Keratinocyte (primary cell): ENCODE measurements around the gene ARHGEF6. TPM values are rescaled to one million over a fixed set of nuclear protein-coding genes. Genes with fewer than 3 reads are reported as not detected.

Source experiments
- DNase-seq: peaks from one replicate; pipeline ENCODE4 v3.0.0-alpha.2; 2011; ENCODE audit warnings: low read depth, missing footprints, low spot score
- FAIRE-seq: peaks from 2 replicates; lab custom pipeline; 2011; peaks lifted over from hg19 to GRCh38; lab: Jason Lieb, UNC
- H2AFZ ChIP-seq: 2 replicates; pipeline ENCODE4 v1.6.0; 2012; ENCODE audit warnings: low read length, control low read depth, inconsistent platforms; ENCODE audit not compliant: control insufficient read depth
- H3K27ac ChIP-seq: 2 replicates; pipeline ENCODE4 v1.5.1; 2011; ENCODE audit warnings: low read length; ENCODE audit not compliant: control insufficient read depth, insufficient read depth
- H3K27me3 ChIP-seq: 3 replicates; pipeline ENCODE4 v1.6.0; 2011; ENCODE audit warnings: low read length; ENCODE audit not compliant: control insufficient read depth, insufficient read depth; ENCODE audit errors: extremely low read depth
- H3K36me3 ChIP-seq, 2 experiments: 2 replicates in 1 of 2; 3 replicates in 1 of 2; pipeline ENCODE4 v1.5.1; 2011; ENCODE audit warnings: low read length in 2 of 2, mild to moderate bottlenecking in 1 of 2; ENCODE audit not compliant: control insufficient read depth in 2 of 2, insufficient read depth in 2 of 2; ENCODE audit errors: extremely low read depth in 1 of 2
- H3K4me1 ChIP-seq: 3 replicates; pipeline ENCODE4 v1.5.1; 2011; ENCODE audit warnings: low read length; ENCODE audit not compliant: control insufficient read depth, insufficient read depth; ENCODE audit errors: extremely low read depth
- H3K4me2 ChIP-seq: 3 replicates; pipeline ENCODE4 v1.6.0; 2011; ENCODE audit warnings: low read depth, low read length; ENCODE audit not compliant: control insufficient read depth, insufficient read depth; ENCODE audit errors: extremely low read depth
- H3K4me3 ChIP-seq, 3 experiments: fragments of 200-600 bp in 1 of 3; sonication (generic) in 1 of 3; 2 replicates in 2 of 3; 3 replicates in 1 of 3; pipeline ENCODE4 v1.5.1; 2011 to 2016; ENCODE audit warnings: low read length in 3 of 3, mild to moderate bottlenecking in 3 of 3, control low read depth in 2 of 3, inconsistent platforms in 1 of 3, low read depth in 1 of 3, mixed read lengths in 1 of 3, mixed run types in 1 of 3, moderate library complexity in 1 of 3; ENCODE audit not compliant: control insufficient read depth in 2 of 3, insufficient read depth in 2 of 3; ENCODE audit errors: extremely low read depth in 1 of 3
- H3K79me2 ChIP-seq: 2 replicates; pipeline ENCODE4 v1.6.0; 2012; ENCODE audit warnings: low read length; ENCODE audit not compliant: control insufficient read depth, insufficient read depth
- H3K9ac ChIP-seq: 3 replicates; pipeline ENCODE4 v1.6.0; 2011; ENCODE audit warnings: low read length; ENCODE audit not compliant: control insufficient read depth, insufficient read depth; ENCODE audit errors: extremely low read depth
- H3K9me1 ChIP-seq: 3 replicates; pipeline ENCODE4 v1.6.0; 2011; ENCODE audit warnings: low read length; ENCODE audit not compliant: control insufficient read depth, insufficient read depth; ENCODE audit errors: extremely low read depth
- H3K9me3 ChIP-seq: 2 replicates; pipeline ENCODE4 v1.5.1; 2012; ENCODE audit warnings: low read depth, low read length; ENCODE audit not compliant: control insufficient read depth
- H4K20me1 ChIP-seq: 3 replicates; pipeline ENCODE4 v1.6.0; 2011; ENCODE audit warnings: low read length; ENCODE audit not compliant: control insufficient read depth, insufficient read depth; ENCODE audit errors: extremely low read depth
- CTCF ChIP-seq, 3 experiments: IDR thresholded peaks in 1 of 3; conservative IDR thresholded peaks in 1 of 3; optimal IDR thresholded peaks in 1 of 3; 2 replicates in 2 of 3; 3 replicates in 1 of 3; pipeline versions ENCODE3 to v1.5.1; 2011; ENCODE audit warnings: low read length in 3 of 3, mild to moderate bottlenecking in 3 of 3, moderate library complexity in 2 of 3, control low read depth in 1 of 3, inconsistent platforms in 1 of 3; ENCODE audit not compliant: insufficient read depth in 2 of 3; ENCODE audit errors: extremely low read depth in 1 of 3
- EZH2 ChIP-seq: IDR thresholded peaks from one replicate; pipeline ENCODE4 v1.6.1; 2012; ENCODE audit warnings: inconsistent platforms, mild to moderate bottlenecking, low read length, moderate library complexity
- dilution Hi-C: fragments of 300-500 bp; cut with MboI; formaldehyde crosslinking; loops from one replicate; pipeline ENCODE4 v1.7.0; 2020; ENCODE audit warnings: low sequenced_read_pairs; ENCODE audit not compliant: extremely low pct_ligation_motif_present
- polyA plus RNA-seq, 5 experiments: library from polyadenylated mRNA; depleted of rRNA in 3 of 5; stranded (reverse) in 3 of 5; stranded (forward) in 1 of 5; unstranded in 1 of 5; fragments of >200 nt; gene quantifications; 1 replicate in 1 of 5; 2 replicates in 3 of 5; 3 replicates in 1 of 5; pipeline versions ENCODE4 v1.2.1 to v1.2.3, GENCODE V29; 2011 to 2012; ENCODE audit warnings: missing spikeins in 2 of 5, low read depth in 1 of 5, low replicate concordance in 1 of 5
- small RNA-seq, 3 experiments: library from RNA; depleted of rRNA; stranded (forward); fragments of <200 nt; gene quantifications; one replicate each; pipeline ENCODE3, GENCODE V24; 2012; ENCODE audit warnings: low read depth in 3 of 3, low replicate concordance in 1 of 3; ENCODE audit not compliant: insufficient read length in 3 of 3

Gene ARHGEF6
- polyA plus RNA-seq, 1 donor (not counting 4 experiments of a cell fraction or from before 2014, with no cell fraction given): 0.18 TPM

GRCh38 chrX:136619899-136620505, 160.7 kb downstream of the ARHGEF6 start:
- H3K4me3 ChIP-seq: no peak overlapping the region
- TF ChIP-seq CTCF (optimal IDR thresholded peaks at IDR 0.05 in 1 of 3, IDR thresholded peaks at IDR 0.05 in 1 of 3, conservative IDR thresholded peaks at IDR 0.05 in 1 of 3; ENCODE audit: extremely low read depth in 1 of 3, insufficient read depth in 2 of 3, low read length in 3 of 3) (no peak), EZH2 (no peak)
- H3K9me1 ChIP-seq: no peaks in the 10 kb centered on the region
- H3K4me2 ChIP-seq: no peak overlapping the region
- H4K20me1 ChIP-seq: no peaks in the 10 kb centered on the region
- no peaks in the 10 kb centered on the region for H3K4me1 ChIP-seq
- no peak overlapping the region for H2AFZ ChIP-seq
- H3K9me3 ChIP-seq: no peaks in the 10 kb centered on the region
- FAIRE-seq: no peak
- no peak overlapping the region for H3K9ac ChIP-seq
- H3K27me3 ChIP-seq: no peaks in the 10 kb centered on the region
- no peaks in the 10 kb centered on the region for H3K79me2 ChIP-seq
- no peak for DNase-seq
- no peaks in the 10 kb centered on the region for H3K36me3 ChIP-seq
- dilution Hi-C loops: no loop called here
- H3K27ac ChIP-seq: no peak overlapping the region

- Histone ChIP-seq H3K4me2 (no peak overlapping the region), H3K9me3 (no peaks in the 10 kb centered on the region), H3K27ac (no peak overlapping the region), H3K4me1 (no peaks in the 10 kb centered on the region), H2AFZ (no peak overlapping the region), H4K20me1 (no peaks in the 10 kb centered on the region), H3K79me2 (no peaks in the 10 kb centered on the region), H3K36me3 (no peaks in the 10 kb centered on the region), H3K27me3 (no peaks in the 10 kb centered on the region), H3K9ac (no peak overlapping the region), H3K9me1 (no peaks in the 10 kb centered on the region), H3K4me3 (no peak overlapping the region)
- dilution Hi-C loops: no loop called here
- TF ChIP-seq CTCF (optimal IDR thresholded peaks at IDR 0.05 in 1 of 3, IDR thresholded peaks at IDR 0.05 in 1 of 3, conservative IDR thresholded peaks at IDR 0.05 in 1 of 3; ENCODE audit: extremely low read depth in 1 of 3, insufficient read depth in 2 of 3, low read length in 3 of 3): no peak
- no peak for TF ChIP-seq EZH2
- no peak for FAIRE-seq
- DNase-seq: no peak
Observed at GRCh38 chrX:136616987-136617685, 163.6 kb downstream of the ARHGEF6 start.

Small RNAs within 50 kb of the gene (small RNA-seq; reads per million reads assigned to genes)
- 0 reads per million in 3 experiments for gene RF00019
- gene RNU6-972P: 0 to 0.25 (median 0) reads per million in 3 experiments

Other genes starting within 250 kb of the ARHGEF6 start
- gene VGLL1, start 248.7 kb downstream of the ARHGEF6 start, polyA plus RNA-seq: 4.1 to 6.7 TPM (median 6.4 TPM) in 3 replicates
- not detected in 3 replicates for gene CD40LG, start 132.8 kb downstream of the ARHGEF6 start, polyA plus RNA-seq
- gene RBMX, start 99.8 kb upstream of the ARHGEF6 start, polyA plus RNA-seq: 71.0 to 151 TPM (median 138 TPM) in 3 replicates